Liver (tissue), 9 donors: ENCODE results near the gene GALK1. TPM values are rescaled to one million over a fixed set of nuclear protein-coding genes. Genes with fewer than 3 reads are reported as not detected.

ENCODE experiments used
- DNase-seq: peaks from one replicate; pipeline ENCODE4 v3.0.0-alpha.2; 2017; ENCODE audit warnings: low spot score
- H3K27ac ChIP-seq, 2 donors: one replicate each; pipeline ENCODE4 v1.7.0; 2013; ENCODE audit warnings: inconsistent platforms in 2 of 2, low read length in 2 of 2, control low read depth in 1 of 2, low read depth in 1 of 2, mild to moderate bottlenecking in 1 of 2
- H3K27me3 ChIP-seq, 4 donors: one replicate each; pipeline versions ENCODE4 v1.6.1 to v1.7.0; 2013; ENCODE audit warnings: low read length in 3 of 4, inconsistent platforms in 1 of 4, mild to moderate bottlenecking in 1 of 4, moderate library complexity in 1 of 4; ENCODE audit not compliant: control insufficient read depth in 4 of 4, insufficient read depth in 4 of 4
- H3K36me3 ChIP-seq, 4 donors: one replicate each; pipeline versions ENCODE4 v1.6.1 to v1.7.0; 2013; ENCODE audit warnings: low read length in 3 of 4, mild to moderate bottlenecking in 3 of 4, low read depth in 1 of 4, moderate library complexity in 1 of 4; ENCODE audit not compliant: control insufficient read depth in 4 of 4, insufficient read depth in 3 of 4
- H3K4me1 ChIP-seq, 4 donors: one replicate each; pipeline versions ENCODE4 v1.6.1 to v1.7.0; 2013; ENCODE audit warnings: low read length in 3 of 4, mild to moderate bottlenecking in 3 of 4, moderate library complexity in 1 of 4; ENCODE audit not compliant: control insufficient read depth in 4 of 4, insufficient read depth in 4 of 4
- H3K4me3 ChIP-seq, 3 donors: one replicate each; pipeline versions ENCODE4 v1.6.1 to v1.7.0; 2013; ENCODE audit warnings: low read length in 3 of 3, control low read depth in 1 of 3, low read depth in 1 of 3, mild to moderate bottlenecking in 1 of 3
- H3K9ac ChIP-seq, 2 donors: one replicate each; pipeline ENCODE4 v1.7.0; 2013; ENCODE audit warnings: low read length in 2 of 2, mild to moderate bottlenecking in 2 of 2, moderate library complexity in 2 of 2, control low read depth in 1 of 2, low read depth in 1 of 2
- H3K9me3 ChIP-seq, 4 donors: one replicate each; pipeline versions ENCODE4 v1.6.1 to v1.7.0; 2013; ENCODE audit warnings: low read length in 3 of 4; ENCODE audit not compliant: control insufficient read depth in 4 of 4
- FOXA1 ChIP-seq: IDR thresholded peaks from 2 replicates; pipeline ENCODE4 v1.6.1; 2016; ENCODE audit warnings: antibody characterized with exemption
- FOXA2 ChIP-seq: IDR thresholded peaks from 2 replicates; pipeline ENCODE4 v1.6.1; 2016; ENCODE audit warnings: antibody characterized with exemption
- GABPA ChIP-seq, 2 donors: IDR thresholded peaks in 1 of 2; conservative IDR thresholded peaks in 1 of 2; 2 replicates each; pipeline ENCODE4 v1.6.1; 2016; ENCODE audit warnings: antibody characterized with exemption in 2 of 2, mild to moderate bottlenecking in 1 of 2, moderate library complexity in 1 of 2
- HNF4A ChIP-seq, 2 donors: conservative IDR thresholded peaks; 2 replicates each; pipeline ENCODE4 v1.6.1; 2016; ENCODE audit warnings: antibody characterized with exemption in 2 of 2, mild to moderate bottlenecking in 2 of 2
- HNF4G ChIP-seq: IDR thresholded peaks from 2 replicates; pipeline ENCODE4 v1.6.1; 2016; ENCODE audit warnings: antibody characterized with exemption
- JUND ChIP-seq, 2 donors: IDR thresholded peaks; 2 replicates each; pipeline ENCODE4 v1.6.1; 2016; ENCODE audit warnings: antibody characterized with exemption in 2 of 2
- RAD21 ChIP-seq, 2 donors: IDR thresholded peaks; 2 replicates each; pipeline ENCODE4 v1.6.1; 2016; ENCODE audit warnings: antibody characterized with exemption in 2 of 2, mild to moderate bottlenecking in 2 of 2
- RXRA ChIP-seq, 2 donors: IDR thresholded peaks; 2 replicates each; pipeline ENCODE4 v1.6.1; 2017 to 2018; ENCODE audit warnings: antibody characterized with exemption in 2 of 2, mild to moderate bottlenecking in 1 of 2
- SP1 ChIP-seq: IDR thresholded peaks from 2 replicates; pipeline ENCODE4 v1.6.1; 2018; ENCODE audit warnings: antibody characterized with exemption, mild to moderate bottlenecking
- WGBS: extraction: QIAGEN DNeasy Blood & Tissue Kit; methylation state at CpG from one replicate; pipeline ENCODE4 v1.1.7; 2013; 5-methylcytosine and 5-hydroxymethylcytosine counted together
- polyA plus RNA-seq, 2 donors: library from polyadenylated mRNA; stranded (reverse) in 1 of 2; unstranded in 1 of 2; fragments of 200-250 nt in 1 of 2; fragments of >200 nt in 1 of 2; fragmentation: Nextera tagmentation in 1 of 2; extraction: Ambion mirVana in 1 of 2; gene quantifications; one replicate each; pipeline versions ENCODE4 v1.2.1 to v1.2.3, GENCODE V29; 2013 to 2015
- total RNA-seq, 2 donors: library from RNA; depleted of rRNA; stranded (reverse); fragments of >200 nt; gene quantifications; one replicate each; pipeline ENCODE4 v1.2.3, GENCODE V29; 2014
- TF ChIP-seq, protein P1 (sequence below): IDR thresholded peaks from 2 replicates; pipeline ENCODE4 v1.6.1; 2016; ENCODE audit warnings: antibody characterized with exemption
- TF ChIP-seq, protein P2 (sequence below): IDR thresholded peaks from 2 replicates; pipeline ENCODE4 v1.6.1; 2016; ENCODE audit warnings: antibody characterized with exemption
- TF ChIP-seq, protein P3 (sequence below): IDR thresholded peaks from 2 replicates; pipeline ENCODE4 v1.6.1; 2016; ENCODE audit warnings: antibody characterized with exemption
- TF ChIP-seq, protein P4 (sequence below): IDR thresholded peaks from 2 replicates; pipeline ENCODE4 v1.6.1; 2016; ENCODE audit warnings: antibody characterized with exemption, mild to moderate bottlenecking
- TF ChIP-seq, protein P5 (sequence below): fragments of 150-350 bp; IDR thresholded peaks from 2 replicates; pipeline ENCODE4 v1.5.1; 2017; ENCODE audit warnings: improper control_type of control experiment, low read depth, low read length; ENCODE audit not compliant: missing input control
- donor health status: healthy.
- donor health status: healthy.
- donor health status: healthy.
- donor health status: healthy.
- donor health status: healthy.

GALK1 gene
- total and polyA plus RNA-seq, 4 donors: 59.0 to 230 (median 95.9) TPM

DNA sequence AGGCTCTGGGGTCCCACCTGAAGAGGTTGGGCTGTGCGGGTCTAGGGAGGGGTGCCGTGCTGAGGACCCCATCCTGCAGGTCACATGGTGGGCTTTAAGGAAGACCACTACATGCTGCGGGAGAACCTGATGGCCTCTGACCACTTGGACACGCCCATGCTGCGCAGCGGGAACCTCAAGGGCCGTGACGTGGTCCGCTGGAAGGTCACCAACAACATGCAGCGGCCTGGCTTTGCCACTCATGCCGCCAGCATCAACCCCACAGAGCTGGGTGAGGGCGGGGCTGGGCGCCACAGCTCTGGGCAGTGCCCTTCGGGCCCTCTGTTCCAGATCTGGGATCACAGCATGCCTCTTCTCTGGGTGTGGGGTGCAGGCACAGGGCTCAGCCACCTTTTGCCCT lies 25.2 kb downstream of the GALK1 start:
- Histone ChIP-seq H3K9me3 (no peaks in the 10 kb centered on the region), H3K27ac (no peak overlapping the region), H3K9ac (no peak overlapping the region), H3K4me3 (no peak overlapping the region), H3K27me3 (no peaks in the 10 kb centered on the region), H3K4me1 (peaks cover 2 to 7% (median 3%) of the 10 kb centered on the region in 4 donors), H3K36me3 (no peaks in the 10 kb centered on the region)
- DNase-seq: no peak
- WGBS: 93% methylated on average over 14 of the region's 14 CpGs
- TF ChIP-seq HNF4A (conservative IDR thresholded peaks at IDR 0.05) (no peak), RXRA (IDR thresholded peaks at IDR 0.05) (no peak), FOXA1 (no peak), GABPA (IDR thresholded peaks at IDR 0.05 in 1 of 2, conservative IDR thresholded peaks at IDR 0.05 in 1 of 2) (no peak), RAD21 (IDR thresholded peaks at IDR 0.05) (no peak)
- TF ChIP-seq, protein P1, sequence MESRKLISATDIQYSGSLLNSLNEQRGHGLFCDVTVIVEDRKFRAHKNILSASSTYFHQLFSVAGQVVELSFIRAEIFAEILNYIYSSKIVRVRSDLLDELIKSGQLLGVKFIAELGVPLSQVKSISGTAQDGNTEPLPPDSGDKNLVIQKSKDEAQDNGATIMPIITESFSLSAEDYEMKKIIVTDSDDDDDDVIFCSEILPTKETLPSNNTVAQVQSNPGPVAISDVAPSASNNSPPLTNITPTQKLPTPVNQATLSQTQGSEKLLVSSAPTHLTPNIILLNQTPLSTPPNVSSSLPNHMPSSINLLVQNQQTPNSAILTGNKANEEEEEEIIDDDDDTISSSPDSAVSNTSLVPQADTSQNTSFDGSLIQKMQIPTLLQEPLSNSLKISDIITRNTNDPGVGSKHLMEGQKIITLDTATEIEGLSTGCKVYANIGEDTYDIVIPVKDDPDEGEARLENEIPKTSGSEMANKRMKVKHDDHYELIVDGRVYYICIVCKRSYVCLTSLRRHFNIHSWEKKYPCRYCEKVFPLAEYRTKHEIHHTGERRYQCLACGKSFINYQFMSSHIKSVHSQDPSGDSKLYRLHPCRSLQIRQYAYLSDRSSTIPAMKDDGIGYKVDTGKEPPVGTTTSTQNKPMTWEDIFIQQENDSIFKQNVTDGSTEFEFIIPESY: no peak

DNA sequence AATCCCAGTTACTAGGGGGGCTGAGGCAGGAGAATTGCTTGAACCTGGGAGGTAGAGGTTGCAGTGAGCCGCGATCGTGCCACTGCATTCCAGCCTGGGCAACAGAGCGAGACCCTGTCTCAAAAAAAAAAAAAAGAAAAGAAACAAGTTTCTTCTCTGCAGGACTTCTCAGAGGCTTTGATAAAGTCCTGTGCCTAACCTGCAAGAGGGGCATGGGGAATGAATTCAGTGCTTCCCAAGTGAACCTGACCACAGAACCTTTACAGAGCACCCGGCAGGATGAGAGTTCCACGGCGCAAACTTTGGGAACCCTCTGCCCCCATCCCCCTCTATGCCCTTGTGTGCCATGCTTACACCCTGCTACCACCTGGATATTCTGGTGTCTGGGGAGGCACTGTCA lies 25.8 kb downstream of the GALK1 start:
- 97% methylated on average over 7 of the region's 7 CpGs for WGBS
- H3K36me3 ChIP-seq: no peaks in the 10 kb centered on the region
- no peaks in the 10 kb centered on the region for H3K9me3 ChIP-seq

More for the DNA sequence above, 25.8 kb downstream of the GALK1 start:
- Histone ChIP-seq H3K4me1 (peaks cover 2 to 8% (median 7%) of the 10 kb centered on the region in 4 donors), H3K27ac (no peak overlapping the region), H3K4me3 (no peak overlapping the region), H3K27me3 (no peaks in the 10 kb centered on the region), H3K9ac (no peak overlapping the region)
- DNase-seq: no peak
- TF ChIP-seq FOXA1 (no peak), RAD21 (IDR thresholded peaks at IDR 0.05) (no peak), FOXA2 (no peak), HNF4A (conservative IDR thresholded peaks at IDR 0.05) (no peak), GABPA (IDR thresholded peaks at IDR 0.05 in 1 of 2, conservative IDR thresholded peaks at IDR 0.05 in 1 of 2) (no peak), HNF4G (no peak), SP1 (no peak), JUND (IDR thresholded peaks at IDR 0.05) (no peak)
- TF ChIP-seq, protein P2, sequence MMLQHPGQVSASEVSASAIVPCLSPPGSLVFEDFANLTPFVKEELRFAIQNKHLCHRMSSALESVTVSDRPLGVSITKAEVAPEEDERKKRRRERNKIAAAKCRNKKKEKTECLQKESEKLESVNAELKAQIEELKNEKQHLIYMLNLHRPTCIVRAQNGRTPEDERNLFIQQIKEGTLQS: no peak
- TF ChIP-seq, protein P3, sequence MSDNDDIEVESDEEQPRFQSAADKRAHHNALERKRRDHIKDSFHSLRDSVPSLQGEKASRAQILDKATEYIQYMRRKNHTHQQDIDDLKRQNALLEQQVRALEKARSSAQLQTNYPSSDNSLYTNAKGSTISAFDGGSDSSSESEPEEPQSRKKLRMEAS: no peak
- TF ChIP-seq, protein P4, sequence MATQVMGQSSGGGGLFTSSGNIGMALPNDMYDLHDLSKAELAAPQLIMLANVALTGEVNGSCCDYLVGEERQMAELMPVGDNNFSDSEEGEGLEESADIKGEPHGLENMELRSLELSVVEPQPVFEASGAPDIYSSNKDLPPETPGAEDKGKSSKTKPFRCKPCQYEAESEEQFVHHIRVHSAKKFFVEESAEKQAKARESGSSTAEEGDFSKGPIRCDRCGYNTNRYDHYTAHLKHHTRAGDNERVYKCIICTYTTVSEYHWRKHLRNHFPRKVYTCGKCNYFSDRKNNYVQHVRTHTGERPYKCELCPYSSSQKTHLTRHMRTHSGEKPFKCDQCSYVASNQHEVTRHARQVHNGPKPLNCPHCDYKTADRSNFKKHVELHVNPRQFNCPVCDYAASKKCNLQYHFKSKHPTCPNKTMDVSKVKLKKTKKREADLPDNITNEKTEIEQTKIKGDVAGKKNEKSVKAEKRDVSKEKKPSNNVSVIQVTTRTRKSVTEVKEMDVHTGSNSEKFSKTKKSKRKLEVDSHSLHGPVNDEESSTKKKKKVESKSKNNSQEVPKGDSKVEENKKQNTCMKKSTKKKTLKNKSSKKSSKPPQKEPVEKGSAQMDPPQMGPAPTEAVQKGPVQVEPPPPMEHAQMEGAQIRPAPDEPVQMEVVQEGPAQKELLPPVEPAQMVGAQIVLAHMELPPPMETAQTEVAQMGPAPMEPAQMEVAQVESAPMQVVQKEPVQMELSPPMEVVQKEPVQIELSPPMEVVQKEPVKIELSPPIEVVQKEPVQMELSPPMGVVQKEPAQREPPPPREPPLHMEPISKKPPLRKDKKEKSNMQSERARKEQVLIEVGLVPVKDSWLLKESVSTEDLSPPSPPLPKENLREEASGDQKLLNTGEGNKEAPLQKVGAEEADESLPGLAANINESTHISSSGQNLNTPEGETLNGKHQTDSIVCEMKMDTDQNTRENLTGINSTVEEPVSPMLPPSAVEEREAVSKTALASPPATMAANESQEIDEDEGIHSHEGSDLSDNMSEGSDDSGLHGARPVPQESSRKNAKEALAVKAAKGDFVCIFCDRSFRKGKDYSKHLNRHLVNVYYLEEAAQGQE: no peak
- TF ChIP-seq, protein P1: no peak
- TF ChIP-seq, protein P5, sequence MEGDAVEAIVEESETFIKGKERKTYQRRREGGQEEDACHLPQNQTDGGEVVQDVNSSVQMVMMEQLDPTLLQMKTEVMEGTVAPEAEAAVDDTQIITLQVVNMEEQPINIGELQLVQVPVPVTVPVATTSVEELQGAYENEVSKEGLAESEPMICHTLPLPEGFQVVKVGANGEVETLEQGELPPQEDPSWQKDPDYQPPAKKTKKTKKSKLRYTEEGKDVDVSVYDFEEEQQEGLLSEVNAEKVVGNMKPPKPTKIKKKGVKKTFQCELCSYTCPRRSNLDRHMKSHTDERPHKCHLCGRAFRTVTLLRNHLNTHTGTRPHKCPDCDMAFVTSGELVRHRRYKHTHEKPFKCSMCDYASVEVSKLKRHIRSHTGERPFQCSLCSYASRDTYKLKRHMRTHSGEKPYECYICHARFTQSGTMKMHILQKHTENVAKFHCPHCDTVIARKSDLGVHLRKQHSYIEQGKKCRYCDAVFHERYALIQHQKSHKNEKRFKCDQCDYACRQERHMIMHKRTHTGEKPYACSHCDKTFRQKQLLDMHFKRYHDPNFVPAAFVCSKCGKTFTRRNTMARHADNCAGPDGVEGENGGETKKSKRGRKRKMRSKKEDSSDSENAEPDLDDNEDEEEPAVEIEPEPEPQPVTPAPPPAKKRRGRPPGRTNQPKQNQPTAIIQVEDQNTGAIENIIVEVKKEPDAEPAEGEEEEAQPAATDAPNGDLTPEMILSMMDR: no peak
